ENCODE measurements around the gene GBF1. TPM values are rescaled to one million over a fixed set of nuclear protein-coding genes. Genes with fewer than 3 reads are reported as not detected.

The GBF1 gene
- polyA plus RNA-seq, 1 of the 3 experiments (the other 2 are of a cell fraction) = 12.3 TPM

DNA sequence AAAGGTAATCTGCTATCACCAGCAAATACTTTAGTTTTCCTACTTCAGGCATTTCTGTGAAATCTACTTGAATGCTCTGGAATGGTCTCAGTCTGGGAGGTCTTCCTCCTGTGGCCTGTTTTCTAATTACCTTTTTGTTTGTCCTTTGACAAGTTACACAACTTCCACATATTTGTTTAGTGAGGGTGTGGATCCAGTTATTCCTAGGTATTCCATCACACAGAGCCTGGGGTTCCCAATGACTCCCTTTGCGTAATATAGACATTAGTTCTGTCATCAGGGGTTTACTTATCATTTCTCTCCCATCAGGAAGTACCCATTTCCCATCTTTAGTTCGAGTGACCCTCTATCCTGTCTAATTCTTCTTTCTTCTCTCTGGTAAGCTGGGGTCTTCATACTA, 47.3 kb upstream of the GBF1 start (continued):
- TF ChIP-seq GABPA (IDR thresholded peaks at IDR 0.05; ENCODE audit: low read depth) (no peak), RXRA (IDR thresholded peaks at IDR 0.05; ENCODE audit: borderline replicate concordance, low read depth) (no peak)

DNA sequence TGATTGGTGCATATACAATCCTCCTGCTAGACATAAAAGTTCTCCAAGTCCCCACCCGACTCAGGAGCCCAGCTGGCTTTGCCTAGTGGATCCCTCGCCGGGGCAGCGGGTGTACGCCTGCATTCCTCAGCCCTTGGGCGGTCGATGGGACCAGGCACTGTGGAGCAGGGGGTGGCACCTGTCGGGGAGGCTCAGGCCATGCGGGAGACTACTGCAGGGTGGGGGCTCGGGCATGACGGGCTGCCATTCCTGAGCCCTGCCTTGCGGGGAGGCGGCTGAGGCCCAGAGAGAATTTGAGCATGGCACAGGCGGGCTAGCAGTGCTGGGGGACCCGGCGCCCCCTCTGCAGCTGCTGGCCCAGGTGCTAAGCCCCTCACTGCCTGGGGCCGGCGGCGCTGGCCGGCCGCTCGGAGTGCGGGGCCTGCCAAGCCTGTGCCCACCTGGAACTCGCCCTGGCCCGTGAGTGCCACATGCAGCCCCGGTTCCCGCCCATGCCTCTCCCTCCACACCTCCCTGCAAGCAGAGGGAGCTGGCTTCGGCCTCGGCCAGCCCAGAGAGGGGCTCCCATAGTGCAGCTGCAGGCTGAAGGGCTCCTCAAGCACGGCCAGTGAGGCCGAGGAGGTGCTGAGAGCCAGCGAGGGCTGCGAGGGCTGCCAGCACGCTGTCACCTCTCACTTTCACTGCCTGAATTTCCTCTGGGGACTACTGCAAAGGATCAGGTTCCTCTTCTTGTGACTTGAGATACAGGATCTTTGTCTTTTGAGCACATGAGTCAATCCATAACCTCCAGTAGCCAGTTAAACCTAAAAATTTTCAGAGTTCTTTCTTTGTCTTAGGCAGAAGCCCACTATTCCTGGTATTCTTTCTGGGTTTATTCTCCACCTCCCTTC, 44.3 kb upstream of the GBF1 start:
- H3K27me3 ChIP-seq (ENCODE audit: insufficient read depth) = no peaks in the 10 kb centered on the region; the same call in 1 of the 2 replicates
- CTCF ChIA-PET = no interaction called here
- no peaks in the 10 kb centered on the region for H3F3A ChIP-seq (replicated peaks; ENCODE audit: insufficient read depth)
- H3K27ac ChIP-seq (ENCODE audit: low read depth in 2 of 2, low read length in 1 of 2) = no peak overlapping the region
- no peak for DNase-seq
- H3K9me2 ChIP-seq = no peaks in the 10 kb centered on the region
- no peak for TF ChIP-seq NRF1 (IDR thresholded peaks at IDR 0.05; ENCODE audit: low read depth, low read length)
- no peak for TF ChIP-seq EP300 (IDR thresholded peaks at IDR 0.05; ENCODE audit: borderline replicate concordance in 1 of 2, low read depth in 1 of 2, low read length in 1 of 2)
- no peak for TF ChIP-seq MXI1 (IDR thresholded peaks at IDR 0.05; ENCODE audit: low read depth, low read length)
- no peak for TF ChIP-seq NFIC (IDR thresholded peaks at IDR 0.05; ENCODE audit: borderline replicate concordance)
- no peak for TF ChIP-seq GATA2 (CRISPR knock-in tag; IDR thresholded peaks at IDR 0.05)
- TF ChIP-seq TEAD4 (IDR thresholded peaks at IDR 0.05; ENCODE audit: borderline replicate concordance, insufficient read depth) = no peak
- TF ChIP-seq, protein P1, sequence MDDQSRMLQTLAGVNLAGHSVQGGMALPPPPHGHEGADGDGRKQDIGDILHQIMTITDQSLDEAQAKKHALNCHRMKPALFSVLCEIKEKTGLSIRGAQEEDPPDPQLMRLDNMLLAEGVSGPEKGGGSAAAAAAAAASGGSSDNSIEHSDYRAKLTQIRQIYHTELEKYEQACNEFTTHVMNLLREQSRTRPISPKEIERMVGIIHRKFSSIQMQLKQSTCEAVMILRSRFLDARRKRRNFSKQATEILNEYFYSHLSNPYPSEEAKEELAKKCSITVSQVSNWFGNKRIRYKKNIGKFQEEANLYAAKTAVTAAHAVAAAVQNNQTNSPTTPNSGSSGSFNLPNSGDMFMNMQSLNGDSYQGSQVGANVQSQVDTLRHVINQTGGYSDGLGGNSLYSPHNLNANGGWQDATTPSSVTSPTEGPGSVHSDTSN (IDR thresholded peaks at IDR 0.05) = no peak
- TF ChIP-seq SIN3A (IDR thresholded peaks at IDR 0.05; ENCODE audit: borderline replicate concordance, low read depth, low read length) = no peak
- TF ChIP-seq, protein P2, sequence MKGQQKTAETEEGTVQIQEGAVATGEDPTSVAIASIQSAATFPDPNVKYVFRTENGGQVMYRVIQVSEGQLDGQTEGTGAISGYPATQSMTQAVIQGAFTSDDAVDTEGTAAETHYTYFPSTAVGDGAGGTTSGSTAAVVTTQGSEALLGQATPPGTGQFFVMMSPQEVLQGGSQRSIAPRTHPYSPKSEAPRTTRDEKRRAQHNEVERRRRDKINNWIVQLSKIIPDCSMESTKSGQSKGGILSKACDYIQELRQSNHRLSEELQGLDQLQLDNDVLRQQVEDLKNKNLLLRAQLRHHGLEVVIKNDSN (IDR thresholded peaks at IDR 0.05; ENCODE audit: borderline replicate concordance, low read depth) = no peak
- TF ChIP-seq FOXJ3 (CRISPR knock-in tag; IDR thresholded peaks at IDR 0.05) = no peak
- TF ChIP-seq FOXM1 (IDR thresholded peaks at IDR 0.05; ENCODE audit: low read depth) = no peak
- no peak overlapping the region for H3K9ac ChIP-seq
- H3K9me3 ChIP-seq = peaks cover 4% of the 10 kb centered on the region; the same call in 1 of the 2 replicates
- H2AFZ ChIP-seq (ENCODE audit: low read depth) = no peak overlapping the region
- H3K36me3 ChIP-seq (replicated peaks in 1 of 2; ENCODE audit: control insufficient read depth in 1 of 2, insufficient read depth in 2 of 2, low read length in 1 of 2) = no peaks in the 10 kb centered on the region
- no peaks in the 10 kb centered on the region for H3K4me1 ChIP-seq (ENCODE audit: control insufficient read depth in 1 of 2, insufficient read depth in 2 of 2, low read depth in 1 of 2, low read length in 1 of 2)
- no peak overlapping the region for H3K4me2 ChIP-seq
- POLR2A ChIA-PET = no interaction called here
- WGBS (ENCODE audit: low lambda C conversion rate) = 57% methylated on average over 11 of the region's 34 CpGs
- no peak overlapping the region for H3K4me3 ChIP-seq (ENCODE audit: low read depth in 2 of 2, low read length in 1 of 2)
- no peaks in the 10 kb centered on the region for H4K20me1 ChIP-seq (ENCODE audit: insufficient read depth)
- no peaks in the 10 kb centered on the region for H3K79me2 ChIP-seq (ENCODE audit: insufficient read depth)

- WGBS (ENCODE audit: low lambda C conversion rate) = 17% methylated on average over 1 of the region's 1 CpG
- POLR2A ChIA-PET = no interaction called here
Observed at GRCh38 chr10:102202386-102202785, 42.9 kb upstream of the GBF1 start.

More at GRCh38 chr10:102202386-102202785, 42.9 kb upstream of the GBF1 start:
- H3K9me3 ChIP-seq = peaks cover 4% of the 10 kb centered on the region; the same call in 1 of the 2 replicates
- no peaks in the 10 kb centered on the region for H3K79me2 ChIP-seq (ENCODE audit: insufficient read depth)
- DNase-seq = no peak
- H3F3A ChIP-seq (replicated peaks; ENCODE audit: insufficient read depth) = no peaks in the 10 kb centered on the region
- H3K9ac ChIP-seq = no peak overlapping the region
- no peak overlapping the region; the same call in 1 of the 2 replicates for H2AFZ ChIP-seq (ENCODE audit: low read depth)
- no peaks in the 10 kb centered on the region for H4K20me1 ChIP-seq (ENCODE audit: insufficient read depth)
- no peaks in the 10 kb centered on the region for H3K36me3 ChIP-seq (replicated peaks in 1 of 2; ENCODE audit: control insufficient read depth in 1 of 2, insufficient read depth in 2 of 2, low read length in 1 of 2)
- TF ChIP-seq SIN3A (IDR thresholded peaks at IDR 0.05; ENCODE audit: borderline replicate concordance, low read depth, low read length) = no peak
- TF ChIP-seq GABPA (IDR thresholded peaks at IDR 0.05; ENCODE audit: low read depth) = no peak
- no peak for TF ChIP-seq TEAD4 (IDR thresholded peaks at IDR 0.05; ENCODE audit: borderline replicate concordance, insufficient read depth)
- TF ChIP-seq FOSL2 (IDR thresholded peaks at IDR 0.05; ENCODE audit: borderline replicate concordance, low read depth) = no peak
- no peak for TF ChIP-seq RAD21 (IDR thresholded peaks at IDR 0.05; ENCODE audit: low read length)
- H3K27ac ChIP-seq (ENCODE audit: low read depth in 2 of 2, low read length in 1 of 2) = no peak overlapping the region
- no peaks in the 10 kb centered on the region for H3K9me2 ChIP-seq
- no peaks in the 10 kb centered on the region; the same call in 1 of the 2 replicates for H3K27me3 ChIP-seq (ENCODE audit: insufficient read depth)
- H3K4me1 ChIP-seq (ENCODE audit: control insufficient read depth in 1 of 2, insufficient read depth in 2 of 2, low read depth in 1 of 2, low read length in 1 of 2) = peaks cover 0 to 3% of the 10 kb centered on the region in 2 experiments; a peak in 1 of 4 replicates
- CTCF ChIA-PET = no interaction called here
- no peak overlapping the region for H3K4me2 ChIP-seq
- H3K4me3 ChIP-seq (ENCODE audit: low read depth in 2 of 2, low read length in 1 of 2) = no peak overlapping the region
